ENCODE measurements around the gene MYO1F.
"Not testable (repeated sequence)": the region's sequence is repeated elsewhere in the genome, so short reads cannot be mapped to it uniquely, and the experiment has no call there.

Gene MYO1F

GRCh38 chr19:8600064-8600463, 22.8 kb upstream of the MYO1F start:
- DNase-seq (ENCODE audit: low spot score), result no peak

GRCh38 chr19:8596168-8596567, 18.9 kb upstream of the MYO1F start:
- DNase-seq (ENCODE audit: low spot score), result no peak

- DNase-seq (ENCODE audit: low spot score), result no peak
These were observed 18.4 kb upstream of the MYO1F start for GRCh38 chr19:8595651-8596050.

GRCh38 chr19:8593931-8594330, 16.7 kb upstream of the MYO1F start:
- no peak for DNase-seq (ENCODE audit: low spot score)

GRCh38 chr19:8592231-8593009, 15.2 kb upstream of the MYO1F start:
- peak; percentile 94 for DNase-seq (ENCODE audit: low spot score)

- DNase-seq (ENCODE audit: low spot score), result no peak
These were observed 12.0 kb upstream of the MYO1F start for GRCh38 chr19:8589177-8589714.

GRCh38 chr19:8585894-8586750, 8.9 kb upstream of the MYO1F start:
- peak; percentile 71 for DNase-seq (ENCODE audit: low spot score)

- DNase-seq (ENCODE audit: low spot score), result no peak
These were observed 8.0 kb upstream of the MYO1F start for GRCh38 chr19:8584965-8585893.

- peak; percentile 85 for DNase-seq (ENCODE audit: low spot score)
These were observed 3.6 kb upstream of the MYO1F start for GRCh38 chr19:8580710-8581281.

- peak; percentile 84 for DNase-seq (ENCODE audit: low spot score)
These were observed 1.5 kb upstream of the MYO1F start for GRCh38 chr19:8578642-8579265.

- DNase-seq (ENCODE audit: low spot score), result no peak
These were observed 499 bp upstream of the MYO1F start for GRCh38 chr19:8577741-8578140.

GRCh38 chr19:8576273-8576993, 809 bp downstream of the MYO1F start:
- no peak for DNase-seq (ENCODE audit: low spot score)

- DNase-seq (ENCODE audit: low spot score), result peak; percentile 76
These were observed 1.7 kb downstream of the MYO1F start for GRCh38 chr19:8575467-8575997.

GRCh38 chr19:8574619-8574922, 2.7 kb downstream of the MYO1F start:
- not testable (repeated sequence) for DNase-seq (ENCODE audit: low spot score)

GRCh38 chr19:8573316-8573715, 3.9 kb downstream of the MYO1F start:
- peak; percentile 18 for DNase-seq (ENCODE audit: low spot score)

- peak; percentile 70 for DNase-seq (ENCODE audit: low spot score)
These were observed 6.2 kb downstream of the MYO1F start for GRCh38 chr19:8571006-8571411.

GRCh38 chr19:8569066-8569771, 8.0 kb downstream of the MYO1F start:
- peak; percentile 87 for DNase-seq (ENCODE audit: low spot score)

GRCh38 chr19:8567522-8568172, 9.6 kb downstream of the MYO1F start:
- no peak for DNase-seq (ENCODE audit: low spot score)

- DNase-seq (ENCODE audit: low spot score), result no peak
These were observed 10.4 kb downstream of the MYO1F start for GRCh38 chr19:8566855-8567254.

Data from CD4-positive, alpha-beta T cell treated with Interleukin-15 for 4 hours (primary cell).